ENCODE results near the gene COX18. TPM values are rescaled to one million over a fixed set of nuclear protein-coding genes. Genes with fewer than 3 reads are reported as not detected.

COX18 gene
- total RNA-seq, 1 experiment from 2014 or later, result 9.9 TPM

- no peaks in the 10 kb centered on the region for H3K9me3 ChIP-seq (ENCODE audit: control insufficient read depth, insufficient read depth, low read depth, low read length)
- H3K27ac ChIP-seq (ENCODE audit: low read length), result peak overlapping the region; percentile 95
- ChIA-PET CTCF (no interaction called here), POLR2A (interaction anchor here (0.5 kb wide), 1 partner anchor 48 kb away, joined by 6 read pairs; no protein-coding TSS in a partner anchor)
- H3K4me1 ChIP-seq (ENCODE audit: control insufficient read depth, insufficient read depth, low read length), result peaks cover 3% of the 10 kb centered on the region; the same call in 1 of the 2 replicates
- ATAC-seq (peak; percentile 28), DNase-seq (ENCODE audit: low read depth, low spot score) (no peak)
- intact Hi-C loops (cut with micrococcal nuclease; ENCODE audit: unreplicated experiment), result no loop called here
- H3K36me3 ChIP-seq (ENCODE audit: control insufficient read depth, insufficient read depth, low read length), result peaks cover 9% of the 10 kb centered on the region
- no TSS peak for BruUV-seq (replicated peaks)
- TF ChIP-seq, protein P1, sequence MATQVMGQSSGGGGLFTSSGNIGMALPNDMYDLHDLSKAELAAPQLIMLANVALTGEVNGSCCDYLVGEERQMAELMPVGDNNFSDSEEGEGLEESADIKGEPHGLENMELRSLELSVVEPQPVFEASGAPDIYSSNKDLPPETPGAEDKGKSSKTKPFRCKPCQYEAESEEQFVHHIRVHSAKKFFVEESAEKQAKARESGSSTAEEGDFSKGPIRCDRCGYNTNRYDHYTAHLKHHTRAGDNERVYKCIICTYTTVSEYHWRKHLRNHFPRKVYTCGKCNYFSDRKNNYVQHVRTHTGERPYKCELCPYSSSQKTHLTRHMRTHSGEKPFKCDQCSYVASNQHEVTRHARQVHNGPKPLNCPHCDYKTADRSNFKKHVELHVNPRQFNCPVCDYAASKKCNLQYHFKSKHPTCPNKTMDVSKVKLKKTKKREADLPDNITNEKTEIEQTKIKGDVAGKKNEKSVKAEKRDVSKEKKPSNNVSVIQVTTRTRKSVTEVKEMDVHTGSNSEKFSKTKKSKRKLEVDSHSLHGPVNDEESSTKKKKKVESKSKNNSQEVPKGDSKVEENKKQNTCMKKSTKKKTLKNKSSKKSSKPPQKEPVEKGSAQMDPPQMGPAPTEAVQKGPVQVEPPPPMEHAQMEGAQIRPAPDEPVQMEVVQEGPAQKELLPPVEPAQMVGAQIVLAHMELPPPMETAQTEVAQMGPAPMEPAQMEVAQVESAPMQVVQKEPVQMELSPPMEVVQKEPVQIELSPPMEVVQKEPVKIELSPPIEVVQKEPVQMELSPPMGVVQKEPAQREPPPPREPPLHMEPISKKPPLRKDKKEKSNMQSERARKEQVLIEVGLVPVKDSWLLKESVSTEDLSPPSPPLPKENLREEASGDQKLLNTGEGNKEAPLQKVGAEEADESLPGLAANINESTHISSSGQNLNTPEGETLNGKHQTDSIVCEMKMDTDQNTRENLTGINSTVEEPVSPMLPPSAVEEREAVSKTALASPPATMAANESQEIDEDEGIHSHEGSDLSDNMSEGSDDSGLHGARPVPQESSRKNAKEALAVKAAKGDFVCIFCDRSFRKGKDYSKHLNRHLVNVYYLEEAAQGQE (IDR thresholded peaks at IDR 0.05; ENCODE audit: insufficient read depth in 1 of 2, low read depth in 2 of 2, low read length in 1 of 2), result no peak
- TF ChIP-seq POLR2AphosphoS5 (IDR thresholded peaks at IDR 0.05; ENCODE audit: low read depth, low read length) (no peak), SIN3A (IDR thresholded peaks at IDR 0.05; ENCODE audit: borderline replicate concordance, insufficient read depth, low read depth, low read length) (no peak), CTCF (IDR thresholded peaks at IDR 0.05) (no peak), TCF7L2 (IDR thresholded peaks at IDR 0.05; ENCODE audit: low read depth, low read length) (no peak)
- no peaks in the 10 kb centered on the region for H3K27me3 ChIP-seq (ENCODE audit: control insufficient read depth, insufficient read depth, low read length)
- H3K4me3 ChIP-seq (ENCODE audit: low read depth in 2 of 2, low read length in 2 of 2), result peak overlapping the region; percentile 70 to 77
- in situ Hi-C loops (cut with HindIII; ENCODE audit: low pct_unique_long_range_greater_than_20kb, low sequenced_read_pairs), result no loop called here
These were observed 516 bp upstream of the COX18 start for GRCh38 chr4:73070074-73070390.

- peak overlapping the region; percentile 93 for H3K27ac ChIP-seq (ENCODE audit: low read length)
- H3K9me3 ChIP-seq (ENCODE audit: control insufficient read depth, insufficient read depth, low read depth, low read length), result no peaks in the 10 kb centered on the region
- peak overlapping the region; percentile 70 to 77 for H3K4me3 ChIP-seq (ENCODE audit: low read depth in 2 of 2, low read length in 2 of 2)
- CTCF ChIA-PET, result no interaction called here
- no peaks in the 10 kb centered on the region for H3K27me3 ChIP-seq (ENCODE audit: control insufficient read depth, insufficient read depth, low read length)
- no peak for TF ChIP-seq TCF7L2 (IDR thresholded peaks at IDR 0.05; ENCODE audit: low read depth, low read length)
- no peak for TF ChIP-seq SIN3A (IDR thresholded peaks at IDR 0.05; ENCODE audit: borderline replicate concordance, insufficient read depth, low read depth, low read length)
- no peak for TF ChIP-seq CTCF (IDR thresholded peaks at IDR 0.05)
- TF ChIP-seq POLR2AphosphoS5 (IDR thresholded peaks at IDR 0.05; ENCODE audit: low read depth, low read length), result no peak
- TF ChIP-seq, protein P1 (IDR thresholded peaks at IDR 0.05; ENCODE audit: insufficient read depth in 1 of 2, low read depth in 2 of 2, low read length in 1 of 2), result no peak
- H3K36me3 ChIP-seq (ENCODE audit: control insufficient read depth, insufficient read depth, low read length), result peaks cover 2% of the 10 kb centered on the region
- DNase-seq (ENCODE audit: low read depth, low spot score), result peak; percentile 7
- BruUV-seq (replicated peaks), result TSS peak; percentile 65
- ATAC-seq, result peak; percentile 54
- POLR2A ChIA-PET, result no interaction called here
- H3K4me1 ChIP-seq (ENCODE audit: control insufficient read depth, insufficient read depth, low read length), result peaks cover 3% of the 10 kb centered on the region; the same call in 1 of the 2 replicates
- in situ Hi-C loops (cut with HindIII; ENCODE audit: low pct_unique_long_range_greater_than_20kb, low sequenced_read_pairs), result no loop called here
- intact Hi-C loops (cut with micrococcal nuclease; ENCODE audit: unreplicated experiment), result no loop called here
These were observed 802 bp downstream of the COX18 start for GRCh38 chr4:73068491-73069337.
